Endometrial microvascular endothelial cells (primary cell): ENCODE data around the gene FSTL4. TPM values are rescaled to one million over a fixed set of nuclear protein-coding genes. Genes with fewer than 3 reads are reported as not detected.

Experiments used
- in situ Hi-C: cut with HindIII; loops from 2 replicates; pipeline ENCODE4 v1.10.0; 2017; ENCODE audit warnings: low sequenced_read_pairs, low pct_unique_long_range_greater_than_20kb; ENCODE audit errors: inconsistent ontology term
- total RNA-seq: library from RNA; depleted of rRNA; stranded (reverse); fragments of >200 nt; gene quantifications from one replicate; pipeline ENCODE4 v1.2.3, GENCODE V29; 2015; ENCODE audit errors: inconsistent ontology term

The FSTL4 gene
- total RNA-seq, 1 donor from 2014 or later, result not detected

- in situ Hi-C loops, result no loop called here
Observed at GRCh38 chr5:133368916-133369783, 243.2 kb downstream of the FSTL4 start.

DNA sequence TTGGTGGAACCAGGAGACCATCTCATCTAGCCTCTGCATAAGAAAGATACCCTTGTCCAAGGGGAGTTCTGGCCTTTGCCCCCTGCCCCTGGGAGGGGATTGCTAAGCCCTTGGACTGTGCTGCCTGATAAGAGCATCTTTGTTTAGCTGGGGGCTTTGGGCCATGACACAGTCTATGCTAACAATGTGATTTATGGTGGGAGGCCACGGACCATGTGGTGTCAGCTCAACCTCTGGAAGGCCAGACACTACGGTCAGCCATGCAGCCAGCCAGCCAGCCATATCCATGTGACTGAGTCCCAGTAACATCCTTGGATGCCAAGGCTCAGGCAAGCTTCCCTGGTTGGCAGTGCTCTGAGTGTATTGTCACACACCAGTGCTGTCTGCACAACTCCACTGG, 244.4 kb downstream of the FSTL4 start:
- in situ Hi-C loops, result no loop called here

DNA sequence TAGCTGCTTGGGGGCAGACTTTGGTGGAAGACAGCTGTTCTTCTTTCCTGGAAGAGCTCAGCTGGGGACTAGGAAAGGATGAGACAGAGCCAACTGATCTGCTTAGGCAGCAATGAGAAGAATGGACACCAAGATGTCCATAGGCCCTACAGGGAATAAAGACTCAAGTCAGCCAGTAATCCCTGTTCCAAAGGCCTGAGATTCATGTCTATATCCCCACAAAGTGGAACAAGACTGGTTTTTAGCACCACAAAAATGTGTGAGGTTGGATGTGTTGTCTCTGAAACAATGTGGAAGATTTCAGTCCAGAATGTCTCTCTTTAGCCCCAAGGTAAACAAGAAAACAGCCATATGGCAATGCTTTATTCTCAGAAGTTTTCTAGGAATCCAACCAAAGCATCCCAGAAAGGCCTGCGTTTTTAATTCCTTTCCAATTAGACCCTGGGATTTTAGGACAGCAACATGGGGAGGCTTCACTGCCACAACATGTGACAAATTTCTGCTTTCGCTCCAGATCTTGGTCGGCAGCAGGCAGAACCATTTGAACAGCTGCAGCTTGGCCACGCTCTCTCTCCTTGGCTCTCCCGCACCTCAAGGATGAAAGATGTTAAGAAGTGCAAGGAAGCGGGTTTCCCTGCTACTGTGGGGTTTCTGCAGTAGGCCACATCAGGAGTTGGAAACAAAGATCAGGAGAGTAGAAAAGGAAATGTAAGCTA, 245.1 kb downstream of the FSTL4 start:
- in situ Hi-C loops, result no loop called here

GRCh38 chr5:133366438-133366837, 245.9 kb downstream of the FSTL4 start:
- in situ Hi-C loops, result no loop called here

GRCh38 chr5:133365738-133366137, 246.6 kb downstream of the FSTL4 start:
- in situ Hi-C loops, result no loop called here

GRCh38 chr5:133364936-133365707, 247.2 kb downstream of the FSTL4 start:
- in situ Hi-C loops, result no loop called here

- in situ Hi-C loops, result no loop called here
Observed at GRCh38 chr5:133363807-133364587, 248.3 kb downstream of the FSTL4 start.

DNA sequence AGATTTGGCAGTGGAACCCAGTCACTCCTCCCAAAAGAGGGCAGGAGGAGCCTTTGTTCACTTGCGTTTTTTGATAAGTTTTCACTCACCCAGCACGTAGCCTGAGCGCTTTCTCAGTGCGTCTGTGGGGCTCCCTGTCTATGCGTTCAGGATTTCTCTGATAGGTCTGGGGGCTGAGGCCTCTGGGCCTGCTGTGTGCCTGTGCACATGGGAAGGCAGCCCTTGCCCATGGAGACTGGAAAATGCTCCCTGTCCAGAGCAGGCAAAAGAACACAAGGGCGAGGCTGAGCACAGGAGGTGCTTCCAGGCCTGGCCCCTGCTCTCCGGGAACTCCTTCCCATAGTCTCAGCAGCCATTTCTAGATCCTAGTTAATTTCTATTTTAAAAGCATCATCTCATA, 249.9 kb downstream of the FSTL4 start:
- in situ Hi-C loops, result no loop called here

DNA sequence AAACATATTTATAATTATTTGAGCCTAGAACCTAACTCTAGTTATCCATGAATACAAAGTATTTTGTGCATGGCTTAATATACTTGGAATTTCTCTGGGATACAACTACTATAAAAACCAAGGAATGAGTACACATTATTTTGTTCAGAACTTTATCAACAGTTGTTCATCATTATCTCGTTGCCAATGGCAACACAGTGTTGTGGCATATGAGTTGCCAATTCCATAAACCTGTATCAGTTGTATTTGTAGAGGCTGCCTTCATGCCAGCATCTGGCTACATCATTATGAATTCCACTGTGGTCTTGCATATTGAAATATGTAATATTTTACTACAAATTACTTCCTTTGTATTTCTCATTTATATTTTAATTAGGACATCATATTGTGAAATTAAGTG, 250.4 kb downstream of the FSTL4 start:
- in situ Hi-C loops, result no loop called here

- in situ Hi-C loops, result no loop called here
Observed at GRCh38 chr5:133360693-133361472, 251.5 kb downstream of the FSTL4 start.

DNA sequence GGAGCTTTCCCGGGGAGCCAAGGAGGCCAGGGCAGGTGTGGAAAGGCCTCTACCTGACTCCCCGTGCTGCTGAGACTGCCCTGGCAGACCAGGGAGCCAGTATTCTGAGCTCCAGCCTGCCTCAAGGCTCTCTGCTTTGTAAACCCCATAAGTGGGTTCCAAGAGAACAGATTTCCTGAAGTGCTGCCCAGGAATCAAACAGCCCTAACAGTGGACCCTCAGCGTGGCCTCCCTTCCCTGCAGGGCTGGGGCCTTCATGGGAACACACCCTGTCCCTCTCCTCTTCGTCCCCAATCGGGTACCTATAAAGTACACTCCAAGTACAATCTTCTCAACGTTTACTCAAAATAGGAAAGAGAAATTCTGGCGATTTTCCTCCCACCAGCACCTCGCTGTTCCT, 252.5 kb downstream of the FSTL4 start:
- in situ Hi-C loops, result no loop called here

GRCh38 chr5:133358271-133358670, 254.1 kb downstream of the FSTL4 start:
- in situ Hi-C loops, result no loop called here

DNA sequence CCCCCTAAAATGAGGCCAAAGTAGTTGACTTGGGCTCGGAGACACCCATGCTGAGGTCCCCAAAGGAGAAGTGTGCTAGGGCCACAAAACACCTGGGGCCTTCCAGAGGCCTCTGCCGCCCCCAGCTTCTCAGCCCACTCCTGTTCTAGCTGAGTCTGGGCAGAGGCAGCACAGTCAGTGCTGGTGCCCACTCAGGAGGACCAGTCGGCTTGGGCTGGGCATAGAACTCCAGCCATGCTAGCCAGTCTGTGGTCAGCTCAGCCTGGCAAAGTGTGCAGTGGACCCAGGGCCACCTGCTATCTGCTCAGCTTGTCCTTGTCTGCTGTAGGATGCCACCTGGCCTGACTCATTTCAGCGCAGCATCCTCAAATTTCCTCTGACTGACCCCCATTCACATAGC, 254.6 kb downstream of the FSTL4 start:
- in situ Hi-C loops, result no loop called here

DNA sequence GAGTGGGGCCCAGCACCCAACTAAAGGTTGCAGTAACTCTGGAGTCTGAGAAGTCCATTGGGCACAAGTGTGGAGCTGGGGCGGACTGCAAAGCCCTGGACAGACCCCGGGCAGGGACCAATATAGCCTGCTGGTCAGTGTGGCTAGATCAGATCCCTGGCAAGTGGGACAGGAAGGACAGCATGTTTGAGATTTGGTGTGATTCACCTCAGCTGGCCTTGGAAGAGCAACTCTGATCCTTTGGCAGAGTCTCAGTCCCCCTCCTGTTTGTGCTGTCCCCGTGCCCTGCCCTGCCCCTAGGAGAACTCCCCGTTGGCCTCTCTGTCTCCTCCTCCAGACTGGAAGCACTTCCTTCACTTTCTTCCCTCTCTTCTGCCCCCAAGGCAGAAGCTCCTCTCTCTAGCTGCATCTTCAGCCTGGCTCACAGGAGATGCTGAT, 255.3 kb downstream of the FSTL4 start:
- in situ Hi-C loops, result no loop called here

GRCh38 chr5:133356396-133356983, 255.9 kb downstream of the FSTL4 start:
- in situ Hi-C loops, result no loop called here

GRCh38 chr5:133354323-133355185, 257.8 kb downstream of the FSTL4 start:
- in situ Hi-C loops, result no loop called here

DNA sequence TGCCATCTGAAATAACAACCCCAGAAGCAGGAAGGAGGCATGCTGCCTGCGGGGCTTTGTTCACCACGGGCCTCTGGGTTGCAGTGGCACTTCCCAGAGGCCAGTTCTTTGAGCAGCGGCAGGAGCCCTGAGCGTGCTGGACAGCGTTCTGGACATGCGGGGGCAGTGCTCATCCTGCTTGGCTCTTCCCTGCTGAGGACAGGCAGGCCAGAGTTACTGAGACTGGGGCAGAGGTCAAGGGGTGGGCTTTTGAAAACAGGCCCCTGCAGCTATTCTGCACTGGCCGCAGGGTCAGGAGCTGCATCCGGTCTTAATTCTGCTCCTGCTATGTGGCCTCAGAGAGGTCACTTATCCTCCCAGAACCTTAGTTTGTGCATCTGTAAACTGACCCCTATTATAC, 258.6 kb downstream of the FSTL4 start:
- in situ Hi-C loops, result no loop called here
